ENCODE data around the gene HK1.
A peak's percentile ranks its signal among the peaks of the same experiment; 100 is the strongest.
"Not testable (repeated sequence)": the region's sequence is repeated elsewhere in the genome, so short reads cannot be mapped to it uniquely, and the experiment has no call there.

HK1 gene

DNA sequence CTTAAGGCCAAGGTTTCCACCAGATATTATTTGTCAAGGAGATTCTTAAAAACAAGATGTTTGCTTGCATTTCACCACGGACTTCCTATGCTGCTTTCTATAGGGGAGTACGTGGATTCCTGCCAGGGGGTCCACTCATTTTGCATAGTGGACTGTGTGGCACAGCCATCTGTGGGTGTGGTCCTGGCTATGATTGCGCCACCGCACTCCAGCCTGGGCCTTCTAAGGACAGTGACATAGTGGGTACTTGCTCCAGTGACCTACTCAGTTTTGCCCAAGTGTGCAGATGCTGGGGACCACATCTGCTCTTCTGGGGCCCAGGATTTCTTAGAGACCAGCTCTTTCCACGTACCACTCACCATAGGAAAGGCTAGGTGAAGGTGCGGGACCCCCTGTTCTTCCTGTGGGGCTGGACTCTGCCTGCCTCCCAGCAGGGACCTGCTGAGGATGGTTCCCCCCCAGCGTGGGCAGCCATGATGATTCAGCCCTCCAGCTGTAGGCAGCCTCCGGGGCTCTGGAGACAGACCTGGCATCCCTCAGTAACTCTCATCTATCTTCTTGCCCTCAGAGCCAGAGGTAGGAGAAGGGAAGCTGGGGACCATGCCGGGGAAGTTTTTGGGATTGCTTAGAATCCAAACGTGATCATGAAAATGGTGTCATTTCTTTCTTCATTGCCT, 42.9 kb downstream of the HK1 start:
- Mint-ChIP-seq H3K4me3 (peak overlapping the region; percentile 93 to 97 (median 96)), H3K4me1 (peaks cover 27% of the 10 kb centered on the region), H3K27me3 (ENCODE audit: low read depth) (no peaks in the 10 kb centered on the region), H3K9me3 (no peaks in the 10 kb centered on the region), H3K27ac (peak overlapping the region in 1 of 3 experiments; percentile 44), H3K36me3 (ENCODE audit: low read depth) (no peaks in the 10 kb centered on the region)
- TF ChIP-seq CTCF (IDR thresholded peaks at IDR 0.05; ENCODE audit: unreplicated experiment in 3 of 3): no peak

DNA sequence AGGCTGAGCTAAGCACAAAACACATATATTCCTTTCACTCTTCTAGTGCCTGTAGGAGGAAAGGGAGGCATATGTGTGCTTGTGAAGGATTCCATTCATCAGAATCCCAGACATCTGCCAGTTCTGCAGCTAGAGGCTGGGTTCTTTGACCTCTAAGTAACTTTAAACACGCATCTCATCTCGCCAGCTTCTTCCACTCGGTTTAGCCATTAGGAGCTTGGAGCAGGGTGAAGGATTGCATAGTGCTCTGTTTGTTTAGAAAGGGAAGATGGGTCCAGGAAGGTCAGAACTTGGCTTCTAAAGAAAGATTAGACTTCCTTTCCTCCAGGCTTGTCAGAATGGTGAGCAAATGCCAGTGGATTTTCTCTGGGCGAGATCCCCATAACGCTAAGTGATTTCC, 43.6 kb downstream of the HK1 start:
- Mint-ChIP-seq H3K27ac (peak overlapping the region in 1 of 3 experiments; percentile 24), H3K4me1 (peaks cover 25% of the 10 kb centered on the region), H3K27me3 (ENCODE audit: low read depth) (no peaks in the 10 kb centered on the region), H3K4me3 (peak overlapping the region; percentile 54 to 97 (median 96)), H3K36me3 (ENCODE audit: low read depth) (no peaks in the 10 kb centered on the region), H3K9me3 (no peaks in the 10 kb centered on the region)
- TF ChIP-seq CTCF (IDR thresholded peaks at IDR 0.05; ENCODE audit: unreplicated experiment in 3 of 3): no peak

DNA sequence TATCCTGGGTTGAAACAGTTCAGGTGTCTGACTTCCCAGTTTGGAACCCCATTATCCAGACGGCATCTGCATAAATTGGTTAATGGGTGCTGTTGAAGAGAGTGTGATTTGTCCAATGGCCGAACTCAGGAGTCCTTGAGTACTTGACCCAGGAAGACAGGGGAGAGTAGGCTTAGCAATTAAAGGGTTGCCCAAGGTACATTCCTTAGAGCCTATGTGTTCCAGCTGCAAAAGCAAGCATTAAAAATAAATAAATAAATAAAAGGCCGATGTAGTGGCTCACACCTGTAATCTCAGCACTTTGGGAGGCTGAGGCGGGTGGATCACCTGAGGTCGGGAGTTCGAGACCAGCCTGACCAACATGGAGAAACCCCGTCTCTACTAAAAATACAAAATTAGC, 44.0 kb downstream of the HK1 start:
- H3K27me3 Mint-ChIP-seq (ENCODE audit: low read depth); H3K36me3 Mint-ChIP-seq (ENCODE audit: low read depth); H3K9me3 Mint-ChIP-seq; H3K27ac Mint-ChIP-seq: not testable (repeated sequence)
- H3K4me3 Mint-ChIP-seq: peak overlapping the region in 1 of 3 experiments; percentile 97
- peaks cover 25% of the 10 kb centered on the region for H3K4me1 Mint-ChIP-seq

GRCh38 chr10:69323622-69324021, 45.3 kb downstream of the HK1 start:
- Mint-ChIP-seq H3K4me1 (peaks cover 36% of the 10 kb centered on the region), H3K27ac (no peak overlapping the region), H3K9me3 (no peaks in the 10 kb centered on the region), H3K4me3 (no peak overlapping the region), H3K36me3 (ENCODE audit: low read depth) (no peaks in the 10 kb centered on the region), H3K27me3 (ENCODE audit: low read depth) (no peaks in the 10 kb centered on the region)
- no peak for TF ChIP-seq CTCF (IDR thresholded peaks at IDR 0.05; ENCODE audit: unreplicated experiment in 3 of 3)

DNA sequence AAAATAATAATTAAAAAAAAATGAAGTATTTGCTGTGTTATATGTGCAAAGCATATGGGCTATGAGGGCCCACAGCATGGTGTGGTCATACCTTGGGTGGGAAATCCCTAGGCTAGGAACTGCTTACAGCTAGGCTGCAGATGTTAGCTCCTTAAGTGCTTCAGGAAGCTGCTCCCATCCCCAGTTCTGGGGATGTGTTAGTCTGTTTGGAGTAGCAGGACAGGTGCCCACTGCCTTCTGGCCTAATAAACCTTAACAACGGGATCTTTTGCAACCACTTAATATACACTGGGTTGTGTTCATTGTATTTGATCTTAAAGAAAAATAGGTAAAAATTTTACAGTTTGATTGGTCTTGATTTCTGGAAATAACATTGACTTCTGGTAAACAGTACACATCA, 46.3 kb downstream of the HK1 start:
- Mint-ChIP-seq H3K4me3 (no peak overlapping the region), H3K36me3 (ENCODE audit: low read depth) (no peaks in the 10 kb centered on the region), H3K9me3 (no peaks in the 10 kb centered on the region), H3K27ac (no peak overlapping the region), H3K4me1 (peaks cover 40% of the 10 kb centered on the region), H3K27me3 (ENCODE audit: low read depth) (no peaks in the 10 kb centered on the region)
- TF ChIP-seq CTCF (IDR thresholded peaks at IDR 0.05; ENCODE audit: unreplicated experiment in 3 of 3): no peak

GRCh38 chr10:69325637-69326523, 47.6 kb downstream of the HK1 start:
- not testable (repeated sequence) for H3K4me3 Mint-ChIP-seq; H3K36me3 Mint-ChIP-seq (ENCODE audit: low read depth); H3K9me3 Mint-ChIP-seq; H3K27me3 Mint-ChIP-seq (ENCODE audit: low read depth)
- Mint-ChIP-seq H3K27ac (peak overlapping the region in 1 of 3 experiments; percentile 35), H3K4me1 (peaks cover 34% of the 10 kb centered on the region)

All from nephron (organoid).